Adipose tissue (tissue), 3 donors: ENCODE measurements around the gene RFX2. TPM values are rescaled to one million over a fixed set of nuclear protein-coding genes. Genes with fewer than 3 reads are reported as not detected.

Experiments used
- H3K27ac ChIP-seq: one replicate; pipeline ENCODE4 v1.5.1; 2013; ENCODE audit warnings: low read depth, low read length
- WGBS, 3 donors: extraction: QIAGEN DNeasy Blood & Tissue Kit; methylation state at CpG; one replicate each; pipeline ENCODE4 v1.1.7; 2013; 5-methylcytosine and 5-hydroxymethylcytosine counted together
- polyA plus RNA-seq, 3 donors: library from polyadenylated mRNA; stranded (reverse); fragments of 200-250 nt; gene quantifications; one replicate each; pipeline ENCODE4 v1.2.3, GENCODE V29; 2013
- donor health status: healthy with polysubstance abuse.
- donor health status: Bipolar disorder and iron deficiency.
- donor health status: healthy.

RFX2 gene
- polyA plus RNA-seq, 3 donors = 1.6 to 21.5 (median 3.7) TPM

DNA sequence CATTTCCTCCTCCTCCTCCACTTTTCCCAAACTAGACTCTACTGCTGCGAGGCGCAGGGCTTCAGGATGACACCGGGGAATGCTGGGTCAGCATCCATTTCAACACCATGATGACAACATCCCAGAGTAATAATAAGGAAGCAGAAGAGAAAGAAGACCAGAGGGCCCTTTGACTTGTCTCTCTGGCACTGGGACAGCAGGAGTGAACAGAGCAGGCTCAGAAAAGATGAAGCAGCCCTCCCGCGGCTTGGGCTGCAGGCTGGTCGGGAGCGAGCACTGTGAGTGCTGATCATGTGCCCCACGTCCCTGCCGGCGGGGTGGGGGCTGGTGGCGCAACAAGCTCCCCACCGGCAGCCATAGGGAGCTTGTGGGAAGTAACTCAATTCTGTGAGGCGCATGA lies 162.9 kb downstream of the RFX2 start:
- WGBS, 3 donors = 20 to 63% (median 29%) methylated on average over 13 of the region's 13 CpGs
- H3K27ac ChIP-seq = no peak overlapping the region

DNA sequence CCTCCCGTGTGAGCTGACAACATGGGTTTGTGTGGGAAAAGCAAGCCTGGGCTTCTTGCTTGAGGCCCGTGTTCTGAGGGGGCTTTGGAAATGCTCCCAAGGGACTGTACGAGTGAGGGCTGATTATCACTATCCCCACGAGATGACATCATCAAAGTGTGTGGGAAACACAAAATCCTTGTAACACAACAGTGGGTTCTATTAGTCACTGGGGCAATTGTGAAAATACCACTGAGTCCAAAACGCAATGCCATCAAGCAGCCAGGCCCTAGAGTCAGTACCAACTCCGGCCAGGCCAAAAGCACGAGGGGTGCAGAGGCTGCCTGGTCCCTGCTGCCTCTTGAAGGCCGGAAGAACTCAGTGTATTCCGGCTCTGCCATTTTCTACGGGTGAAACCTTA lies 166.7 kb downstream of the RFX2 start:
- WGBS, 3 donors = 65 to 83% (median 74%) methylated on average over 10 of the region's 10 CpGs
- H3K27ac ChIP-seq = no peak overlapping the region

Other genes starting within 250 kb of the RFX2 start
- not detected for gene FUT5, start 240.0 kb downstream of the RFX2 start, polyA plus RNA-seq
- gene NDUFA11, start 206.7 kb downstream of the RFX2 start, polyA plus RNA-seq = 100 to 1,000 TPM; 231 to 455 (median 364) TPM
- gene VMAC, start 205.6 kb downstream of the RFX2 start, polyA plus RNA-seq = 1 to 10 TPM; 4.1 to 4.7 (median 4.7) TPM
- gene CAPS, start 196.2 kb downstream of the RFX2 start, polyA plus RNA-seq = 10 to 100 TPM in 2 of 3 donors, 1 to 10 TPM in 1; 7.0 to 13.4 (median 11.4) TPM
- gene RANBP3, start 132.4 kb downstream of the RFX2 start, polyA plus RNA-seq = 10 to 100 TPM; 26.3 to 34.5 (median 32.3) TPM
- not detected for gene ACSBG2, start 25.2 kb upstream of the RFX2 start, polyA plus RNA-seq
- 10 to 100 TPM; 19.3 to 41.7 (median 37.5) TPM for gene MLLT1, start 169.5 kb upstream of the RFX2 start, polyA plus RNA-seq
- gene ACER1, start 223.1 kb upstream of the RFX2 start, polyA plus RNA-seq = under 1 TPM in 1 of 3 donors, not detected in 2; 0.04 TPM